ENCODE measurements around the gene FNIP2.

FNIP2 gene

DNA sequence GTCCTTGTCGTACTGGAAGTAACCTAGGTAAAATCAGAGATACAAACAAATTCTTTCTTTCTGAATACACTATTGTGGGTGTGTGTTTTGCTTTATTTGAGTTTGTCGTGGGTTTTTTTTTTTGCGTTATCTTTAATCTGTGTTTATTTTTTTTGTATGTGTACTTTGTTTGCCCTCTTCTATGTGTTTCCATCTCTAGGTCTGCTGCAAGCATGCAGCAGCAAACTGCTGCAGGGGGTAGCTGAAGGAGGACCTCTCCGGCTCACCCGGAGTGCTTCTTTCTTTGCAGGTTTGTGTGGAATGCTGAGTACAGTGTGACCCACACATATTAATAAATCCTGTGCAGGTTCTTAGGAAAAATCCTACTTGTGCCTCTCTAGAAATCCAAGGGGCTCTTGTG lies 64.8 kb downstream of the FNIP2 start:
- ChIA-PET POLR2A (interaction anchor here (0.6 kb wide), 1 partner anchor 52 kb away, joined by 3 read pairs; no protein-coding TSS in a partner anchor), CTCF (interaction anchor here (1.1 to 1.6 kb wide), 2 partner anchors 10 to 18 kb away, joined by 3 to 5 read pairs; no protein-coding TSS in a partner anchor)
- TF ChIP-seq PKNOX1 (IDR thresholded peaks at IDR 0.05) = no peak
- DNase-seq (ENCODE audit: extremely low spot score) = no peak

- no peak for TF ChIP-seq TARDBP (IDR thresholded peaks at IDR 0.05)
- TF ChIP-seq ELF4 (IDR thresholded peaks at IDR 0.05) = no peak
- TF ChIP-seq FOXK2 (IDR thresholded peaks at IDR 0.05) = no peak
- DNase-seq (ENCODE audit: extremely low spot score) = no peak
- ChIA-PET CTCF (interaction anchor here (1.0 kb wide), 1 partner anchor 105 kb away, joined by 3 read pairs; no protein-coding TSS in a partner anchor), POLR2A (interaction anchor here (0.6 kb wide), 1 partner anchor 346 kb away, joined by 3 read pairs; no protein-coding TSS in a partner anchor)
Observed at GRCh38 chr4:158835226-158836001, 66.6 kb downstream of the FNIP2 start.

- peak; percentile 30 for DNase-seq (ENCODE audit: extremely low spot score)
- TF ChIP-seq PKNOX1 (IDR thresholded peaks at IDR 0.05) (peak; percentile 19; the same call in 1 of the 2 replicates), TARDBP (IDR thresholded peaks at IDR 0.05) (no peak)
- ChIA-PET CTCF (interaction anchor here (1.0 kb wide), 1 partner anchor 106 kb away, joined by 3 read pairs; no protein-coding TSS in a partner anchor), POLR2A (interaction anchor here (0.6 kb wide), 1 partner anchor 346 kb away, joined by 3 read pairs; no protein-coding TSS in a partner anchor)
Observed at GRCh38 chr4:158836002-158836369, 67.2 kb downstream of the FNIP2 start.

- no peak for DNase-seq (ENCODE audit: extremely low spot score)
- TF ChIP-seq FOXM1 (IDR thresholded peaks at IDR 0.05; ENCODE audit: borderline replicate concordance) = no peak
- no peak for TF ChIP-seq FOXA1 (IDR thresholded peaks at IDR 0.05)
- no peak for TF ChIP-seq PKNOX1 (IDR thresholded peaks at IDR 0.05)
- TF ChIP-seq L3MBTL2 (conservative IDR thresholded peaks at IDR 0.05) = no peak
- TF ChIP-seq ELF4 (IDR thresholded peaks at IDR 0.05) = no peak
- no peak for TF ChIP-seq TARDBP (IDR thresholded peaks at IDR 0.05)
- no peak for TF ChIP-seq CTBP1 (IDR thresholded peaks at IDR 0.05; ENCODE audit: borderline replicate concordance)
- TF ChIP-seq SUZ12 (IDR thresholded peaks at IDR 0.05) = no peak
- no peak for TF ChIP-seq HDGF (IDR thresholded peaks at IDR 0.05; ENCODE audit: borderline replicate concordance)
- no peak for TF ChIP-seq ARNT (IDR thresholded peaks at IDR 0.05)
- no peak for TF ChIP-seq SP1 (IDR thresholded peaks at IDR 0.05)
- ChIA-PET POLR2A (no interaction called here), CTCF (no interaction called here)
Observed at GRCh38 chr4:158836828-158837449, 68.1 kb downstream of the FNIP2 start.

DNA sequence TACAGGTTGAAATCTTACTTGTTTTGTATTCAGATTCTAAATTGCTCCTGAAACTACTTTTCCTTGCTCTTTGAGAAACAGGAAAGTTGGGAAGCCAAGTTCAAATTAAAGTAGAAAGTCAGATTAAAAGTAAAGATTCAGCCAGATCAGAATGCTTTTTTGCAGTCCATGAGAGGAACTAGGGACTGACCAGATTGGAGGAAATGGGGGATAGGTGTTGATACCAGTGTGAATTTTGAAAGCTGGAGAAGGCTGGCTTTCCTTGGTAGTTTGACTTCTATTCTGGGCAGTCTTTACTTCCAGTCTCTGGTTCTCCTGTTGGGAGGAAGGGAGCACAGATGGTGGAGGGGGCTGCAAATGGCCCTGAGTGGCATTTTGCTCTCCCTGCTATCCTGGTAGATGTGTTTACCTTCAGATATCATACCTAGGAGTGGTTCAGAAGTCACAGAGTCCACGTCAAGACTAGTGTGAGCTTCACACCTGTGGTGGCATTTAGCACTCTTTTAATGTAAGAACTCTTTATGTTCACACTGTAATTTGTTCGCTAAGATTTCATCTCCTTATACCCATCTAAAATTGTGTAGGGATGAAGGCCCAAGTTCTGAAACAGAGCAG lies 68.8 kb downstream of the FNIP2 start:
- CTCF ChIA-PET = interaction anchor here (0.7 kb wide), 1 partner anchor 339 kb away, joined by 3 read pairs; no protein-coding TSS in a partner anchor
- TF ChIP-seq ARNT (IDR thresholded peaks at IDR 0.05) (no peak), BHLHE40 (IDR thresholded peaks at IDR 0.05; ENCODE audit: borderline replicate concordance) (no peak), ZNF384 (IDR thresholded peaks at IDR 0.05) (no peak), NFRKB (IDR thresholded peaks at IDR 0.05) (no peak), LEF1 (IDR thresholded peaks at IDR 0.05; ENCODE audit: borderline replicate concordance) (no peak), L3MBTL2 (conservative IDR thresholded peaks at IDR 0.05) (no peak), TARDBP (IDR thresholded peaks at IDR 0.05) (no peak), ELF4 (IDR thresholded peaks at IDR 0.05) (no peak), FOXK2 (IDR thresholded peaks at IDR 0.05) (no peak)
- POLR2A ChIA-PET = no interaction called here
- no peak for DNase-seq (ENCODE audit: extremely low spot score)

- ChIA-PET CTCF (interaction anchor here (1.3 to 1.6 kb wide), 2 partner anchors 11 to 110 kb away, joined by 3 to 7 read pairs; no protein-coding TSS in a partner anchor), POLR2A (no interaction called here)
- TF ChIP-seq TARDBP (IDR thresholded peaks at IDR 0.05) (no peak), FOXK2 (IDR thresholded peaks at IDR 0.05) (no peak), NFRKB (IDR thresholded peaks at IDR 0.05) (no peak), CTBP1 (IDR thresholded peaks at IDR 0.05; ENCODE audit: borderline replicate concordance) (no peak), ZNF384 (IDR thresholded peaks at IDR 0.05) (no peak), SP1 (IDR thresholded peaks at IDR 0.05) (no peak), FOXA1 (IDR thresholded peaks at IDR 0.05) (no peak), LEF1 (IDR thresholded peaks at IDR 0.05; ENCODE audit: borderline replicate concordance) (no peak), ELF4 (IDR thresholded peaks at IDR 0.05) (no peak), FOXM1 (IDR thresholded peaks at IDR 0.05; ENCODE audit: borderline replicate concordance) (no peak), L3MBTL2 (conservative IDR thresholded peaks at IDR 0.05) (no peak), PKNOX1 (IDR thresholded peaks at IDR 0.05) (no peak), HDGF (IDR thresholded peaks at IDR 0.05; ENCODE audit: borderline replicate concordance) (no peak), ARNT (IDR thresholded peaks at IDR 0.05) (no peak), SUZ12 (IDR thresholded peaks at IDR 0.05) (no peak), BHLHE40 (IDR thresholded peaks at IDR 0.05; ENCODE audit: borderline replicate concordance) (no peak)
- no peak for DNase-seq (ENCODE audit: extremely low spot score)
Observed at GRCh38 chr4:158840131-158840530, 71.3 kb downstream of the FNIP2 start.

Data from HEK293T (cell line).